KBM-7 (cell line): Measurements from ENCODE around the gene CLMN.

Experiments
- DNase-seq: peaks from one replicate; pipeline ENCODE4 v3.0.0-alpha.2; 2015
- in situ Hi-C: fragments of 300-500 bp; cut with MboI; formaldehyde crosslinking; loops from 2 replicates; pipeline ENCODE4 v1.14.3; 2020; ENCODE audit warnings: low sequenced_read_pairs, low pct_unique_long_range_greater_than_20kb, mixed read lengths

The CLMN gene

DNA sequence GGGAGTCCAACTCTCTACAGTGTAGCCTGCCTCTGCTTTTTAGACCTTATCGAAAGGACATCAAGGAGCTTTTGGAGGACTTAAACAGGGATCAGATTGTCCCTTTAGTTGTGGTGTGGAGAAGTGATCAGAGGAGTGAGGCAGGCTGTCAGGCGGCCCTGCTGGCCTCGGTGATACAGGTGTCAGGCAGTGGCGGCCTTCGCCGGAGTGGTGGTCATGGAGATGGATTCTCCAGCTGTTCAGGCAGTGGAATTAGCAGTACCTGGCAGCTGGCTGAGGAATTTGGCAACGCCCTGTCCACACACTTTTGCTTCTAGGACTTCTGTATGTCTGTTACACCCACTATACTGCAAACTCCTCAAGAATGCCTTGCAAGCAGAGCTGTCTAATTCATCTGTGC, 4.2 kb upstream of the CLMN start:
- in situ Hi-C loops: no loop called here
- DNase-seq: no peak

DNA sequence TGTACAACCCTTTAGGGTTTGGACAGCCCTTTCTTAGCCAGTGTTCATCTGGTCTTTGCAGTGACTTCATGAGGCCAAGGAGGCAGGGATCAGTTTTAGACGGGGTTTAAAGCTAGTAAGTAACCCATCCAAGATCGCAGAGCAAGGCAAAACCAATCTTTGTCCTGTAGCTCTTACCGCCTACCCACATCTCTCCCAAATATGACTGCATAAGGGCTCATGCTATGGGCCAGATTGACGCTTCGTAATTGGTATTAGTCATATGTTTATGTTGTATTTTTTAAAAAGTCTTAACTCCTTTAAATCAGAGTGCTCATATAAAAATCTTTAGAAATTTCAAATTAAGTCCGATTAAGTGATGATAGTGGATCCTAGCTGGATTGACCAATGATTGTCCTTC, 3.7 kb upstream of the CLMN start:
- in situ Hi-C loops: no loop called here
- DNase-seq: no peak

DNA sequence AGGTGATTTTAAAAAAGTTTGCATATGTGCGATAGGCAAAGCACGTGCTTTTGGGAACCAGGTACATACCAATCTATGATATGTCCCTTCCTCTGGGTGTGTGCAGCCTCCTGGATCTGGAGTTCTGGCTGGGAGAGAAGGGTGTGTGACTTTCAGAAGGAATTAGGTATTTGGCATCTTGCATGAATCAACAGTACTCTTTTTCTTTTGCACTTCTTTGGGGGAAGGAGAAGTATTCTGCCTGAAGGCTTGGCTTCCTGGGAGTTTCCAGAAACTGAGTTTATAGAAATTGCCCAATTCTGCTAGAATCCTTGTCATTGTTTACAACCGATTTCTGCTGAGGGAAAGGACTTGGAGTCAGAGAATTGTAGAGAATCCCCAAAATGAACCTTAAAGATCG, 2.9 kb upstream of the CLMN start:
- DNase-seq: no peak
- in situ Hi-C loops: no loop called here

DNA sequence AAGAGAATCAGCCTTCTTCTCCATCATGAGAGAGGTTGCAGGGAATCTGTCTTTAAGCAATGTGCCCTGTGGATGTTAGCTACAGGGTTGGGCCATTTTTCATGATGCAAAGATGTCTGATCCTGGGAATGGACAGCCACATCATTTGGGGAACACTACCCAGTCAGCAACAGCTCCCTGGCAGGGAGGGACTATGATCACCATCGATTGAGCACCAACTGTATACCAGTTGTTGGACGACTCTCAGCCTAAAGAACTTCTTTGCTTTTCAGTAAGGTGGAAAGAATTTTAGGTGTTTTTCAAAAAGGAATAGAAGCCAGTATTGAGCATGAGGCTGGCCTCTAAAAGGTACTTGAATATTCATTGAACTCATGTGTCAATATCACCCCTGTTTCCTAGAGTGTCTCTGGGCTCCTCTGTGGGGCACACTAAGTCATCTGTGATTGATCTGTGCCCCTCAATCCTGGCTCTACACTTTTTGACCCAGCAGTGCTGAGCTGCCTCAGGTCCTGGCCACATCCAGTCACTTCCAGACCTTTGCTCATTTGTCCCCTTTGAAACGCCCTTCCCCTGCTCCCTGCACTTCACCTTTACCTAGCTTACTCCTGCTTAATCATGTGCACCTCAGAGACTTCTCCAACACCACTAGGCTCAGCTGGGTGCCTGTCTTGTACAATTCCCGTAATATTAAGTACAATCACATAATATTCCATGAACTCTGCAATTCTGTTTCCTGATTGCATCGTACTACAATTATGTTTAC, 2.2 kb upstream of the CLMN start:
- no peak for DNase-seq
- in situ Hi-C loops: no loop called here

DNA sequence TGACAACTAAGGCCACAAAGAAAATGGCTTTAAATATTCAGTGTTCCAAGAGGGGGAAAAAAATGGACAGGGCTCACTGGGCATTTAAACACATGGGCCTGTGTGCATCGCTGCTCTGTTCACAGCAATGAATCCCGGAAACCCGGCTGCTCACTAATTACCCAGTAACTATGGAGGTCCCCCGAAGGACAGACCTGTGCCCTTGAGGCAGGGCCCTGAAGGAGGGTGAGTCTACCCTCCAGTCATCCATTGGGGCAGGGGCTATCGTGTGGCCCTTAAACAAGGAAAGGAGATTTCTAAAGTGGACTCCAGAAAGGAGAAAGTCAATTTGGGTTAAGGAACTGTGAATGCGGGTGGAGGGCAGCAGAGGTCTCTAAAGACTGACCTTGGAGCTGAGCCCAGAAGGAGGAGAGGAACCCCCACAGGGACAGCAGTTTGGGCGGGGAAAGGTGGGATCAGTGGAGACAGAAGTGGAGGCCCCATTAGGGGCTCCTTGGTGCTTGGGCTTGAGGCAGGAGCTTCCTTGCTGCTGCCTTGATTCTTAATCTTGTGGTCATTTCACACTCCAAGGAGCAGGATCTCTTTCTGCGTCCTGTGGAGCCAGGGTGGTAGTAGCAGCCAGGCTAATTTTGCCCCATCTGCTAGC, 1.4 kb upstream of the CLMN start:
- no peak for DNase-seq
- in situ Hi-C loops: no loop called here

DNA sequence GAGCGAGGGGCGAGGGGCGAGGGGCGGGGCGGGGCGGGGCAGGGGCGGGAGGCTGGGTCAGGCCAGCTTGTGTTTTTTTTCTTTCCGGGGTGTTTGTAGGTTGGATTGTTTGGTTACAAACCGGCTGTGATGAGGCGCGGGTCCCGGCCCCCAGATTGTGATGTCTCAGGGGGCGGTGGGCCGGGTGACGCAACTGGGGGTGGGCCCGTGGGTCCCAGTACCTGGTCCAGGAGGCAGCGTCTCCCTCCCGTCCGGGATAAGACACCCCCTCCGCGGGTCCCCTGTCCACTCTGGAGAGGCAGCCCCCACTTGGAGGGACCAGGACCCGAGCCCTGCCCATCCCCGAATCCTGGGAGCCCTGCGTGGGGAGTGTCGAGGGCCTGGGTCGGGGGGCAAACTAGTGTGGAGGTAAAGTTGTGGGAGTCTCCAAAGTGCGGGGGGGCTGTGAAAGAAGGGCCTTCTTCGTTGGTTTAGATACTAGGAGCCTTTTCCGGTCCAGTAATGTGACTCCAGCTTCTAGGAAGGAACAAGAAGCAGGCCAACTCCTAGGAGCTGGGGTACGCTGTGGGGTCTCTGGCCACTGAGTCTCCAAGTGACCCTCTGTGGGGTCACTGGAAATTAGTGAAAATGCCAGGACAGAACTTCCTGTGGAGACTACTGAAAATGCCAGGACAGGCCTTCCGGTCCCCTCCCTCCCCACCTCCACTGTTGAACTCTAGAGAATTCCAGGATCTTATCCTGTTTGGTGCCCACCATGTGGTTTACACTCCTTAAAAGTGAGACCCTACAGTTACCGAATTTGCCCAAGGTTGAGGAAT, 579 bp upstream of the CLMN start:
- in situ Hi-C loops: no loop called here
- no peak for DNase-seq

DNA sequence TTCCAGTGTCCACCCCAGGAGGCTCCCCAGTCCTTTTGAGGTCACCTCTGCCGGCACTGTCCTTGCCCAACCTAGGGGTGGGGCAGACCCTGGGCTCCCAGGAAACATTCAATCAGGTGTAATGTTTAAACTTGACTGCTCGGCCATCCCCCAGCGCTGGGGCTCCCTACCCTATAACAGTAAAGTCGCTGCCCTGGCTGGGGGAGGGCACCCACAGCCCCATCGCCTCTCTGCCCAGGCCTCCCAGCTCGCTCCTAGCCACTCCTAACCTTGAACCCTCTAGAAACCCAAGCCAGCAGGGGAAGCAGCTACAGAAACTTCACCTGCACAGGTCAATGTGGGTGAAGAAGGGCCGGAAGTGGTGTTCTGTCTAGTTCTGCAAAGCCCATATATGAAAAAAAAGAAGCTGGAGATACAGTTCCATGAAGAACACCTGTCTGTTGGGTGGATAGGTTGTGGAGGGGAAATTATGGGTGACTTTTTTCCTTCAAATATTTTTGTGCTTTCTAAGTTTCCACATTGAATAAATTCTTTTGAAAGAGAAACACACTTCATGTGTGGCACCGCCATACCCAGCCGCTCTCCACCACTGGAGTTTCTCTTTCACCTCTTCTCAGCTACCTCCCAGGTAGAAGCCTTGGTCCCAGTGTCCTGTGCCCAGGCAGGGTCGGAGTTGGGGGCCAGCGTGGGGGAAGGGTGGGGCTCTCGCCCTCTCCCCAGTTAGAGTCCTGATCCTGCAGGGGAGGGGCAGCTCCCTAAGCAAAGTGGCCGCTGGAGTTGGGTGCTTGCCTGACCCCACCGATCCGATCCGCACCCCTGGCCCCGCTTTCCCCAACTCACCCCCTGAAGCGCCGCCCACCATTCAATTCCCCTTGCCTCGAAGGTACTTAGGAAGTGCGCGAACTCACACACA, 1.1 kb downstream of the CLMN start:
- in situ Hi-C loops: no loop called here
- DNase-seq: no peak

DNA sequence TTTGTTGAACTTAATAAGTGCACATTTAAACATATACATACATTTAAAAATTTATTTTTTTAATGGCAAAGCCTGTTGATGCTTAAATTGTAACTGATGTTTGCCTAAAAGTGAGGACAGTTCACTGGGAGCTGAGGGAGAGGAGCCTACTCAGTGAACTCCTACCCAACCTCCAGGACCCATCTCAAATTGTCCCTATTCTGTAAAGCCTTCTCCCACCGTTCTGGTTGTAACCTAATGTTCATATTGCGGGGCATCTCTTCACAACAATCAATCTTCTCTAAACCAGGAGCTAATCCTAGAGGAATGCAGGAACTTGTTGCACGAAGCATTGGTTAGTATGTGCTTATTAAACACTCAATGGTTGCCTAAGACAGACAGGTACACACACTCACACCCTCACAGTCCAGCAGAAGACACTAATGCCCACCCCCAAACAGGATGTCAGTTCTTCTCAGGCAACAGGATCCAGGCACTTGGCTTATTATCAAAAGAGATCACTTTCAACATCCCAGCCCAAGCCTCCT, 1.8 kb downstream of the CLMN start:
- DNase-seq: no peak
- in situ Hi-C loops: no loop called here

DNA sequence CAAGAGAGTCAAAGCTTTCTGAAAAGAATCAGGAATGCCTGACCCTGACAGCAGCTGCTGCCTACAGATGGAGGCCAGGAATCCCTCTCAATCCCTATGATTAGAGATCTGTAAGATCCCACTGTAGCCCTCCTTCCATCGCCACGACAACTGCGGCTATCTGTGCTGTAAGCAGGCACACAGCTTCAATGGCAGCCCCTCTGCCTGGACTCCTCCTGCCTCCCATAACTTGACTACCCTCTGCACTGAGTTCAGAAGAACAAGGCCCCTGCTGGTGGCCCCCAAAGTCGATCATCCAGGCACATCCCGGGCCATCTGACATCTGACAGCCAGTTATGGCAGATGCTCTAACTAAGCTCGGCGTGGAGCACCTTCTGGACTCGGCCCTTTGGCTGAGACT, 2.9 kb downstream of the CLMN start:
- no peak for DNase-seq
- in situ Hi-C loops: no loop called here

DNA sequence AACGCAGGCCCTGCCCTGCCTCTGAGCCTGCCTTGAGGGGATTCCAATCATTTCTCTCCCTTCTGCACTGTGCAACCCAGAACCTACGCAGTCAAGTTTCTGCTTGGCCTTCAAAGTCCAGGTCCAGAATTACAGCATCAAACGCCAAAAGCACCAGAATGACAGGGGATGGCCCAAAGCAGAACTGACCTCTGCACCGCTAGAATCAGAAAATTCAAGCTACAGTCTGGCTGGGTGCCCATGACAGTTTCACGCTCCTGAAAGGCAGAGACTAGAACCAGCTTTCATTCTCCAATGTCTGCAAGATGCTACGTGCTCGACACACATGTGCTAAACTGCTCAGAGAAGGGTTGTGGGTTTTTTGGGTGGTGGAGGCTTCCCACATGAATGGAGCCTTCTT, 4.1 kb downstream of the CLMN start:
- in situ Hi-C loops: no loop called here

DNA sequence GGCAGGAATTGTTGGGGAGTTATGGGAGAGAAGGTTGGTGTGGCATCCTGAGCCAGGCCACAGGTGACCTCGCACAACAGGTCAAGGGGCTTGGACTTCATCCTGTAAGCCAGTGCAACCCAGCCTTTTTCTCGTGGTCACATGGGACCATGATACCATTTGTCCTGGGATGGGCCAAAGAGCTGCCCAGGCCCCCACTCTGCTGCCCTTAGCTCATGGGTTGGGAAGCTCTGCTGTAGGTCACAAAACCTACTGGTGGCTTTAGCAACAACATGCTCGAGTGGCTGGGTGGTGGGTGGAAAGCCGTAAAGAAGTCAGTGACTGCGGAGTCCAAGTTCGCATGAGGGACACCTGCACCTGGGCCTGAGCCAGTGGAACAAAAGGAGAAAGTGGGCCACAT, 4.6 kb downstream of the CLMN start:
- in situ Hi-C loops: no loop called here
- no peak for DNase-seq

More for the DNA sequence above, 4.1 kb downstream of the CLMN start:
- DNase-seq: no peak

DNA sequence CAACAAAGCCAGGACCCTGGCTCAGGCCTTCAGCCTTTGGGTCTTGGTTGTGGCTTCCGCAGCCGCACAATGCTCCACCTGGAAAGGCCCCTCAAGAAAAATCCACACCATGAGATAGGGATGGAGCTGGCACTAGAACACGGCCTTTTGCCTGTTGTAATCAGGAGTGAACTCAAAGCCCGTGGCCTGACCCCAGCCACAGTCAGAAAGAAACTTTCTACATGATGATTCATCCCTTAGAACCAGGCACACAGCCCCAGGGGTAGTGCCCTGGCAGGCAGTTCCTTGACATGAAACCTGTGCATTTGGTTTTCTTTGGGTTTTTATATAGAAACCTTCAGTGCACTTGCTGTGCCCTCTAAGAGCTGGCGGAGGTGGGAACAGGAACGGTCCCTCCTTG, 5.1 kb downstream of the CLMN start:
- in situ Hi-C loops: no loop called here
- DNase-seq: no peak

DNA sequence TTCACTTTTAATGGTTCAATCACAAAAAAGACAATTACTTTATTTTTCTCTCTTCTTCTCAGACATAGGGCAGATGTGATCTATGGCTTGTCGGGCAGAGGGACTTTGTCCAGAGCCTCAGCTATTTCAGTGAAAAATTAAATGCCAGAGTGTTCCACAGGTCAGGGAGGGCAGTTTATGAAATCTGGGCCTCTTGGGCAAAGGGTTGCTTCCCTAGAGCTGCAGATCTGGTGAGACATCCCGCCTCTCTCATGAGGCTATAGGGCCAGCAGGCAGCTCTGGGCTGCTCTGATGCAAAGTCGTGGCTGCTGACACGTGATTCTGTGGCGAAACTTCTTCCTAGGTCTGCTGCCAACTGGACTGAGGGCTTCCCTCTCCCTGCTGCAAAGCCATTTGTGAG, 6.0 kb downstream of the CLMN start:
- DNase-seq: no peak
- in situ Hi-C loops: no loop called here

DNA sequence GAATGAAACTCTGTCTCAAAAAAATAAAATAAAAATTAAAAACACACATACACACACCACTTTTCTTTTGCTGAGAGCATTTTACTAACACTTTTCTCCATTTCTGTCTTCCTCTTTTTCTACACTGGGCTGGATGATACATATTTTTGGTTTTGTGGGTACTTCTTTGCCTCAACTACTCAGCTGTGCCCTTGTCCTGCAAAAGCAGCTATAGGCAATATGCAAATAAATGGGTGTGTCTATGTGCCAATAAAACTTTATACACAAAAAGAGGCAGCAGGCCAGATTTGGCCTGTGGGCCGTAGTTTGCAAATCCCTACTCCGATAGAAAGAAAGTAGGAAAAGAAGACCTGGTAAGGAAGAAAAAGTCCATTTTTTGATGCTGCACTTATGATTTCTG, 6.5 kb downstream of the CLMN start:
- DNase-seq: no peak
- in situ Hi-C loops: no loop called here

DNA sequence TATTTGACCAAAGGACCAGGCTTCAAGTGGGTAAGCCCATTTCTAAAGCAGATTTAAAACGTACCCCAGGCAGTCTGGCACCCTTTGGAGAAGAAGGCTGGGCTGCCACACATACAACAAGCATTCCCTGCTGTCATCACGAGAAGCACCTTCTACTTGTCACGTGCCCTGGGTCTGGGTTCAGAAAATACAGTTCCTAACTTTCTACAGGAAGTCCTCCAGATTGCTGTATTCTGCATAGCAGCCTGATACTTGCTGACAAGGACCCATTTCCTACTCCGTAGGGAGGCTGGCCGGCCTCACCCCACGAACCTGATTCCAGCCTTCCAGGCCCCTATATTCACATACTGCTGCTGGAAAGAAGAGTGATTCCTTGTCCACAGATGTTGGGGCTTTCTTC, 7.4 kb downstream of the CLMN start:
- no peak for DNase-seq
- in situ Hi-C loops: no loop called here

DNA sequence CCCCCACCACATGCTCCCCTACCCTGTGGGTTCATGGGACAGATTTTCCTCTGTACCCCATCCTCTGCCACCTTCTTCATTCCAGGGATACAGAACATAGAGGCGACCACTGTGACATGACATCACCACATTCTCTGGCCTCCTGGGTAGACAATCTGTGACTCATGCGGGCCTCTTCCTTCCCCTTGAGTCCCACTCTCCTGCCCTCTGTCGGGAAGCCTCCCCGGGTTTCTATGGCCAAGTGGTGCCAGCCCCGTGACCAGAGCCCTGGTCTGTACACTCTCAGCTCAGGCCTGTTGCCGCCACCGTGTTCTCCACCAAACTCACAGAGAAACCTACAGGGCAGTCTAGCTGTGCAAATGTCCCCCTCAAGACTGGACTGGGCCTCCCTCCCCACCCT, 8.0 kb downstream of the CLMN start:
- DNase-seq: no peak
- in situ Hi-C loops: no loop called here

DNA sequence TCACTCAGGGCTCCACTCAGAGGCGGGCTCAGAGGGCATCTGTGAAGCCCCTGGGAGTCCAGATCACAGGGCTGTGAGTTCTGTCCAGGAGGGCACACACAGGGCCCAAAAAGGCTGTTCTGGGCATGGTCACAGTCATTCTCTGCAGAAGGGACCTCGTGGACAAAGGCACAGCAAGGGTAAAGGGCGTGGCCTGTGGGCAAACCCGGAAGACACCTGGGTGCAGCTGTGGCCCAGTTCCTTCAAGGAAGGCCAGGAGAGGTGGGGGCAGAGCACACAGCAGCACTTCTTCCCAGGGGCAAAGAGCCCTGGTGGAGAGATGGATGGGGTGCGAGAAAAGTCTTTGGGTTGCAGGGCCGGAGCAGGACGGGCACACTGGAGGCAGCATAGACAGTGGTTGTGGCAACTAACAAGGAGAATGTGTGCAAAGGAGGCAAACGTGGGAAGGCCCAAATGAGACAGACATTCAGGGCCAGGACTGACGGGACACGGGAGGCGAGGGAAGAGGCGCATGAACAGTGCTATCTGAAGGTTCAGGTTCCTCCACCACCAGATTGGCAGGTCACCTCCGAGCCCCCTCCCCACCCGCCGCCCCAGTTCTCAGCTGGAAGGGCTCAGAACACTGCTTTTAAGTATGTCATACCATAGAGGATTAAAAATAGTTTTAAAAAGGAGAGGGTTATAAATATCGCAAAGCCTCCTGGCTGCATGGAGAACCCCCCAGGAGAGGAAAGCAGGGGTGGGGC, 8.9 kb downstream of the CLMN start:
- DNase-seq: no peak
- in situ Hi-C loops: no loop called here

DNA sequence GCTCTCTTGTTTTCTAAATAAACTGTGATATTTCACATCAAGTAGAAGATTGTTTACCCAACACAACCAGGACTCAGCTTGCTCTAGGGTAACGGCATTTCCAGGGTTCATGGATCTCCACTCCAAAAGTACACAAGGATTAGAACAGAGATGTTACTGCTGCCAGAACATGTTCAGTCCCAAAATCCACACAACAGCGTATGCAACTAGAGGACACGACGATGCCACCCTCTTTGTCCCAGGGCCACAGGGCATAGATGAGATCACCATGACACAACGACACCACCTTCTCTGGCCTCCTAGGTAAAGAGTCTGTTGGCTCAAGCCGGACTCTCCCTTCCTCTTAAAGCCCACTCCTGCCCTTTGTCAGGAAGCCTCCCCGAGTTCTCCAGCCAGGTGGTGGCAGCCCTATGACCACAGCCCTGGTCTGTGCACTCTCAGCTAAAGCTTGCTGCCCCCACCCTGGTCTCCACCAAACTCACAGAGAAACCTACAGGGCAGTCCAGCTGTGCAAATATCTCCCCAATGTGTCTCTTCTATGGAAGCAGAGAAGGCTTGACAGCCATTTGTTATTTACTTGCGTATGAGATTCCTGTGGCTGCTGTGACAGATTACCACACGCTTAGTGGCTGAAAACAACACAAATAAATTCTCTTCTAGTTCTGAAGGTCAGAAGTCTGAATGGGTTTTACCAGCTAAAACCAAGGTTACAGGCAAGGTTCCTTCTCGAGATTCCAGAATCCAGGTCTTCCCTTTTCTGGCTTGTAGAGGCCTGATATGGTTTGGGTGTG, 10.3 kb downstream of the CLMN start:
- in situ Hi-C loops: no loop called here
- DNase-seq: no peak
